Measurements from ENCODE around the gene DDX10.
"Not testable (repeated sequence)": the region's sequence is repeated elsewhere in the genome, so short reads cannot be mapped to it uniquely, and the experiment has no call there.

DNA sequence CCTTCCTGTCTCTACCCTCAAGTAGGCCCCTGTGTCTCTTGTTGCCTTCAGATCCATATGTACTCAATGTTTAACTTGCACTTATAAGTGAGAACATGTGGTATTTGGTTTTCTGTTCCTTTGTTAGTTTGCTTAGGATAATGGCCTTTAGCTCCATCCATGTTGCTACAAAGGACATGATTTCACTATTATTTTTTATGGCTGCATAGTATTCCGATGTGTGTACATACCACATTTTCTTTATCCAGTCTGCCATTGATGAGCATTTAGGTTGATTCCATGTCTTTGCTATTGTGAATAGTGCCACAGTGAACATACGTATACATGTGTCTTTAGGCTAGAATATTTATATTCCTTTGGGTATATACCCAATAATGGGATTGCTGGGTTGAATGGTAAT lies 75.3 kb downstream of the DDX10 start:
- TF ChIP-seq, protein P1, sequence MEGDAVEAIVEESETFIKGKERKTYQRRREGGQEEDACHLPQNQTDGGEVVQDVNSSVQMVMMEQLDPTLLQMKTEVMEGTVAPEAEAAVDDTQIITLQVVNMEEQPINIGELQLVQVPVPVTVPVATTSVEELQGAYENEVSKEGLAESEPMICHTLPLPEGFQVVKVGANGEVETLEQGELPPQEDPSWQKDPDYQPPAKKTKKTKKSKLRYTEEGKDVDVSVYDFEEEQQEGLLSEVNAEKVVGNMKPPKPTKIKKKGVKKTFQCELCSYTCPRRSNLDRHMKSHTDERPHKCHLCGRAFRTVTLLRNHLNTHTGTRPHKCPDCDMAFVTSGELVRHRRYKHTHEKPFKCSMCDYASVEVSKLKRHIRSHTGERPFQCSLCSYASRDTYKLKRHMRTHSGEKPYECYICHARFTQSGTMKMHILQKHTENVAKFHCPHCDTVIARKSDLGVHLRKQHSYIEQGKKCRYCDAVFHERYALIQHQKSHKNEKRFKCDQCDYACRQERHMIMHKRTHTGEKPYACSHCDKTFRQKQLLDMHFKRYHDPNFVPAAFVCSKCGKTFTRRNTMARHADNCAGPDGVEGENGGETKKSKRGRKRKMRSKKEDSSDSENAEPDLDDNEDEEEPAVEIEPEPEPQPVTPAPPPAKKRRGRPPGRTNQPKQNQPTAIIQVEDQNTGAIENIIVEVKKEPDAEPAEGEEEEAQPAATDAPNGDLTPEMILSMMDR (conservative IDR thresholded peaks at IDR 0.05; ENCODE audit: low read depth in 2 of 2), result not testable (repeated sequence)
- not testable (repeated sequence) for TF ChIP-seq POLR2AphosphoS5 (IDR thresholded peaks at IDR 0.05; ENCODE audit: low read depth); EZH2 (IDR thresholded peaks at IDR 0.05; ENCODE audit: low read depth, unreplicated experiment); EZH2phosphoT487 (IDR thresholded peaks at IDR 0.05; ENCODE audit: unreplicated experiment); NANOG (IDR thresholded peaks at IDR 0.05; ENCODE audit: borderline replicate concordance); JUNB (IDR thresholded peaks at IDR 0.05; ENCODE audit: unreplicated experiment); CREB1 (CRISPR knock-in tag; IDR thresholded peaks at IDR 0.05; ENCODE audit: low read depth)
- TF ChIP-seq, protein P2, sequence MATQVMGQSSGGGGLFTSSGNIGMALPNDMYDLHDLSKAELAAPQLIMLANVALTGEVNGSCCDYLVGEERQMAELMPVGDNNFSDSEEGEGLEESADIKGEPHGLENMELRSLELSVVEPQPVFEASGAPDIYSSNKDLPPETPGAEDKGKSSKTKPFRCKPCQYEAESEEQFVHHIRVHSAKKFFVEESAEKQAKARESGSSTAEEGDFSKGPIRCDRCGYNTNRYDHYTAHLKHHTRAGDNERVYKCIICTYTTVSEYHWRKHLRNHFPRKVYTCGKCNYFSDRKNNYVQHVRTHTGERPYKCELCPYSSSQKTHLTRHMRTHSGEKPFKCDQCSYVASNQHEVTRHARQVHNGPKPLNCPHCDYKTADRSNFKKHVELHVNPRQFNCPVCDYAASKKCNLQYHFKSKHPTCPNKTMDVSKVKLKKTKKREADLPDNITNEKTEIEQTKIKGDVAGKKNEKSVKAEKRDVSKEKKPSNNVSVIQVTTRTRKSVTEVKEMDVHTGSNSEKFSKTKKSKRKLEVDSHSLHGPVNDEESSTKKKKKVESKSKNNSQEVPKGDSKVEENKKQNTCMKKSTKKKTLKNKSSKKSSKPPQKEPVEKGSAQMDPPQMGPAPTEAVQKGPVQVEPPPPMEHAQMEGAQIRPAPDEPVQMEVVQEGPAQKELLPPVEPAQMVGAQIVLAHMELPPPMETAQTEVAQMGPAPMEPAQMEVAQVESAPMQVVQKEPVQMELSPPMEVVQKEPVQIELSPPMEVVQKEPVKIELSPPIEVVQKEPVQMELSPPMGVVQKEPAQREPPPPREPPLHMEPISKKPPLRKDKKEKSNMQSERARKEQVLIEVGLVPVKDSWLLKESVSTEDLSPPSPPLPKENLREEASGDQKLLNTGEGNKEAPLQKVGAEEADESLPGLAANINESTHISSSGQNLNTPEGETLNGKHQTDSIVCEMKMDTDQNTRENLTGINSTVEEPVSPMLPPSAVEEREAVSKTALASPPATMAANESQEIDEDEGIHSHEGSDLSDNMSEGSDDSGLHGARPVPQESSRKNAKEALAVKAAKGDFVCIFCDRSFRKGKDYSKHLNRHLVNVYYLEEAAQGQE (IDR thresholded peaks at IDR 0.05; ENCODE audit: unreplicated experiment), result not testable (repeated sequence)
- TF ChIP-seq, protein P3, sequence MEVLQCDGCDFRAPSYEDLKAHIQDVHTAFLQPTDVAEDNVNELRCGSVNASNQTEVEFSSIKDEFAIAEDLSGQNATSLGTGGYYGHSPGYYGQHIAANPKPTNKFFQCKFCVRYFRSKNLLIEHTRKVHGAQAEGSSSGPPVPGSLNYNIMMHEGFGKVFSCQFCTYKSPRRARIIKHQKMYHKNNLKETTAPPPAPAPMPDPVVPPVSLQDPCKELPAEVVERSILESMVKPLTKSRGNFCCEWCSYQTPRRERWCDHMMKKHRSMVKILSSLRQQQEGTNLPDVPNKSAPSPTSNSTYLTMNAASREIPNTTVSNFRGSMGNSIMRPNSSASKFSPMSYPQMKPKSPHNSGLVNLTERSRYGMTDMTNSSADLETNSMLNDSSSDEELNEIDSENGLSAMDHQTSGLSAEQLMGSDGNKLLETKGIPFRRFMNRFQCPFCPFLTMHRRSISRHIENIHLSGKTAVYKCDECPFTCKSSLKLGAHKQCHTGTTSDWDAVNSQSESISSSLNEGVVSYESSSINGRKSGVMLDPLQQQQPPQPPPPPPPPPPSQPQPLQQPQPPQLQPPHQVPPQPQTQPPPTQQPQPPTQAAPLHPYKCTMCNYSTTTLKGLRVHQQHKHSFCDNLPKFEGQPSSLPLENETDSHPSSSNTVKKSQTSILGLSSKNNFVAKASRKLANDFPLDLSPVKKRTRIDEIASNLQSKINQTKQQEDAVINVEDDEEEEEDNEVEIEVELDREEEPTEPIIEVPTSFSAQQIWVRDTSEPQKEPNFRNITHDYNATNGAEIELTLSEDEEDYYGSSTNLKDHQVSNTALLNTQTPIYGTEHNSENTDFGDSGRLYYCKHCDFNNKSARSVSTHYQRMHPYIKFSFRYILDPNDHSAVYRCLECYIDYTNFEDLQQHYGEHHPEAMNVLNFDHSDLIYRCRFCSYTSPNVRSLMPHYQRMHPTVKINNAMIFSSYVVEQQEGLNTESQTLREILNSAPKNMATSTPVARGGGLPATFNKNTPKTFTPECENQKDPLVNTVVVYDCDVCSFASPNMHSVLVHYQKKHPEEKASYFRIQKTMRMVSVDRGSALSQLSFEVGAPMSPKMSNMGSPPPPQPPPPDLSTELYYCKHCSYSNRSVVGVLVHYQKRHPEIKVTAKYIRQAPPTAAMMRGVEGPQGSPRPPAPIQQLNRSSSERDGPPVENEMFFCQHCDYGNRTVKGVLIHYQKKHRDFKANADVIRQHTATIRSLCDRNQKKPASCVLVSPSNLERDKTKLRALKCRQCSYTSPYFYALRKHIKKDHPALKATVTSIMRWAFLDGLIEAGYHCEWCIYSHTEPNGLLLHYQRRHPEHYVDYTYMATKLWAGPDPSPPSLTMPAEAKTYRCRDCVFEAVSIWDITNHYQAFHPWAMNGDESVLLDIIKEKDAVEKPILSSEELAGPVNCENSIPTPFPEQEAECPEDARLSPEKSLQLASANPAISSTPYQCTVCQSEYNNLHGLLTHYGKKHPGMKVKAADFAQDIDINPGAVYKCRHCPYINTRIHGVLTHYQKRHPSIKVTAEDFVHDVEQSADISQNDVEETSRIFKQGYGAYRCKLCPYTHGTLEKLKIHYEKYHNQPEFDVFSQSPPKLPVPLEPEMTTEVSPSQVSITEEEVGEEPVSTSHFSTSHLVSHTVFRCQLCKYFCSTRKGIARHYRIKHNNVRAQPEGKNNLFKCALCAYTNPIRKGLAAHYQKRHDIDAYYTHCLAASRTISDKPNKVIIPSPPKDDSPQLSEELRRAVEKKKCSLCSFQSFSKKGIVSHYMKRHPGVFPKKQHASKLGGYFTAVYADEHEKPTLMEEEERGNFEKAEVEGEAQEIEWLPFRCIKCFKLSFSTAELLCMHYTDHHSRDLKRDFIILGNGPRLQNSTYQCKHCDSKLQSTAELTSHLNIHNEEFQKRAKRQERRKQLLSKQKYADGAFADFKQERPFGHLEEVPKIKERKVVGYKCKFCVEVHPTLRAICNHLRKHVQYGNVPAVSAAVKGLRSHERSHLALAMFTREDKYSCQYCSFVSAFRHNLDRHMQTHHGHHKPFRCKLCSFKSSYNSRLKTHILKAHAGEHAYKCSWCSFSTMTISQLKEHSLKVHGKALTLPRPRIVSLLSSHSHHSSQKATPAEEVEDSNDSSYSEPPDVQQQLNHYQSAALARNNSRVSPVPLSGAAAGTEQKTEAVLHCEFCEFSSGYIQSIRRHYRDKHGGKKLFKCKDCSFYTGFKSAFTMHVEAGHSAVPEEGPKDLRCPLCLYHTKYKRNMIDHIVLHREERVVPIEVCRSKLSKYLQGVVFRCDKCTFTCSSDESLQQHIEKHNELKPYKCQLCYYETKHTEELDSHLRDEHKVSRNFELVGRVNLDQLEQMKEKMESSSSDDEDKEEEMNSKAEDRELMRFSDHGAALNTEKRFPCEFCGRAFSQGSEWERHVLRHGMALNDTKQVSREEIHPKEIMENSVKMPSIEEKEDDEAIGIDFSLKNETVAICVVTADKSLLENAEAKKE (CRISPR knock-in tag; IDR thresholded peaks at IDR 0.05), result not testable (repeated sequence)
- TF ChIP-seq, protein P4, sequence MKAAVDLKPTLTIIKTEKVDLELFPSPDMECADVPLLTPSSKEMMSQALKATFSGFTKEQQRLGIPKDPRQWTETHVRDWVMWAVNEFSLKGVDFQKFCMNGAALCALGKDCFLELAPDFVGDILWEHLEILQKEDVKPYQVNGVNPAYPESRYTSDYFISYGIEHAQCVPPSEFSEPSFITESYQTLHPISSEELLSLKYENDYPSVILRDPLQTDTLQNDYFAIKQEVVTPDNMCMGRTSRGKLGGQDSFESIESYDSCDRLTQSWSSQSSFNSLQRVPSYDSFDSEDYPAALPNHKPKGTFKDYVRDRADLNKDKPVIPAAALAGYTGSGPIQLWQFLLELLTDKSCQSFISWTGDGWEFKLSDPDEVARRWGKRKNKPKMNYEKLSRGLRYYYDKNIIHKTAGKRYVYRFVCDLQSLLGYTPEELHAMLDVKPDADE (IDR thresholded peaks at IDR 0.05), result not testable (repeated sequence)
